GM23338 (cell line): ENCODE measurements around the gene ARHGEF17. TPM values are rescaled to one million over a fixed set of nuclear protein-coding genes. Genes with fewer than 3 reads are reported as not detected.

Experiments used
- ATAC-seq: fragments of 200-7000 bp; cut with Tn5 transposase; 3 replicates; pipeline ENCODE4 v1.9.1; 2020
- DNase-seq: peaks from one replicate; pipeline ENCODE4 v3.0.0-alpha.2; 2015; ENCODE audit warnings: low spot score
- H2AFZ ChIP-seq: fragments of 200-600 bp; sonication (generic); 2 replicates; pipeline ENCODE4 v1.8.0; 2016; ENCODE audit warnings: antibody characterized with exemption, mild to moderate bottlenecking, moderate library complexity
- H3F3A ChIP-seq: fragments of 200-600 bp; sonication (generic); replicated peaks from 2 replicates; pipeline ENCODE4 v1.8.0; 2017; ENCODE audit warnings: antibody characterized with exemption, mixed run types, low read depth
- H3K27ac ChIP-seq: fragments of 200-600 bp; sonication (generic); 2 replicates; pipeline ENCODE4 v1.6.1; 2016; ENCODE audit warnings: low read depth
- H3K27me3 ChIP-seq: fragments of 200-600 bp; sonication (generic); 2 replicates; pipeline ENCODE4 v1.8.0; 2016; ENCODE audit warnings: mild to moderate bottlenecking, mixed run types, moderate library complexity; ENCODE audit not compliant: insufficient read depth
- H3K36me3 ChIP-seq: fragments of 200-600 bp; sonication (generic); 2 replicates; pipeline ENCODE4 v1.8.0; 2016; ENCODE audit warnings: mild to moderate bottlenecking; ENCODE audit not compliant: insufficient read depth
- H3K4me1 ChIP-seq: fragments of 200-600 bp; sonication (generic); 2 replicates; pipeline ENCODE4 v1.8.0; 2016; ENCODE audit warnings: mild to moderate bottlenecking, moderate library complexity; ENCODE audit not compliant: insufficient read depth
- H3K4me2 ChIP-seq: fragments of 200-600 bp; sonication (generic); 2 replicates; pipeline ENCODE4 v1.7.1; 2017; ENCODE audit warnings: mixed run types
- H3K4me3 ChIP-seq: fragments of 200-600 bp; sonication (generic); 2 replicates; pipeline ENCODE4 v1.6.1; 2016; ENCODE audit warnings: mixed run types
- H3K79me2 ChIP-seq: fragments of 200-600 bp; sonication (generic); replicated peaks from 2 replicates; pipeline ENCODE4 v1.8.0; 2017; ENCODE audit warnings: mild to moderate bottlenecking; ENCODE audit not compliant: insufficient read depth
- H3K9me2 ChIP-seq: fragments of 200-600 bp; sonication (generic); 2 replicates; pipeline ENCODE4 v1.8.0; 2017; ENCODE audit not compliant: insufficient read depth
- H4K20me1 ChIP-seq: fragments of 200-600 bp; sonication (generic); replicated peaks from 2 replicates; pipeline ENCODE4 v1.8.0; 2017; ENCODE audit warnings: mild to moderate bottlenecking; ENCODE audit not compliant: insufficient read depth
- H3K27ac Mint-ChIP-seq: 2 replicates; pipeline ENCODE4 v1.8.0; 2020; ENCODE audit warnings: inconsistent platforms, mild to moderate bottlenecking, moderate library complexity, mixed read lengths
- H3K27me3 Mint-ChIP-seq: 3 replicates; pipeline ENCODE4 v1.8.0; 2022; ENCODE audit warnings: low read depth, mild to moderate bottlenecking, moderate library complexity, mixed read lengths, inconsistent platforms; ENCODE audit not compliant: insufficient read depth, poor library complexity
- H3K36me3 Mint-ChIP-seq: 3 replicates; pipeline ENCODE4 v1.8.0; 2021; ENCODE audit warnings: low read depth, mild to moderate bottlenecking, inconsistent platforms, moderate library complexity, mixed read lengths
- H3K4me1 Mint-ChIP-seq: 3 replicates; pipeline ENCODE4 v1.8.0; 2020; ENCODE audit warnings: mild to moderate bottlenecking, inconsistent platforms, mixed read lengths
- H3K4me3 Mint-ChIP-seq: 3 replicates; pipeline ENCODE4 v1.8.0; 2021; ENCODE audit warnings: moderate library complexity, mild to moderate bottlenecking, inconsistent platforms, mixed read lengths
- H3K9me3 Mint-ChIP-seq: 3 replicates; pipeline ENCODE4 v1.8.0; 2020; ENCODE audit warnings: moderate library complexity, mild to moderate bottlenecking, inconsistent platforms, mixed read lengths
- CREB1 ChIP-seq: fragments of 250-450 bp; sonication (Bioruptor Pico); IDR thresholded peaks from 2 replicates; pipeline ENCODE4 v1.5.0; 2020; ENCODE audit warnings: low read depth, mild to moderate bottlenecking, moderate library complexity
- CTCF ChIP-seq, 2 experiments: fragments of 200-600 bp in 1 of 2; sonication (generic) in 1 of 2; conservative IDR thresholded peaks; 2 replicates each; pipeline versions ENCODE4 v1.5.1 to v1.6.1; 2016 to 2017; ENCODE audit warnings: antibody characterized with exemption in 2 of 2, low read depth in 2 of 2, mild to moderate bottlenecking in 2 of 2, moderate library complexity in 1 of 2
- ETS1 ChIP-seq: IDR thresholded peaks from 2 replicates; pipeline ENCODE4 v1.6.1; 2016; ENCODE audit warnings: antibody characterized with exemption
- EZH2 ChIP-seq: fragments of 200-600 bp; sonication (generic); IDR thresholded peaks from one replicate; pipeline ENCODE4 v1.8.0; 2017; ENCODE audit warnings: antibody characterized with exemption, mild to moderate bottlenecking, low read depth; ENCODE audit not compliant: unreplicated experiment
- EZH2phosphoT487 ChIP-seq: fragments of 200-600 bp; sonication (generic); IDR thresholded peaks from one replicate; pipeline ENCODE4 v1.8.1; 2018; ENCODE audit warnings: antibody characterized with exemption; ENCODE audit not compliant: unreplicated experiment
- JUNB ChIP-seq: IDR thresholded peaks from one replicate; pipeline ENCODE4 v1.6.1; 2016; ENCODE audit warnings: antibody characterized with exemption; ENCODE audit not compliant: unreplicated experiment
- NANOG ChIP-seq: IDR thresholded peaks from 2 replicates; pipeline ENCODE4 v1.6.1; 2016; ENCODE audit warnings: antibody characterized with exemption, borderline replicate concordance
- POLR2AphosphoS5 ChIP-seq: IDR thresholded peaks from 2 replicates; pipeline ENCODE4 v1.6.1; 2016; ENCODE audit warnings: antibody characterized with exemption, low read depth
- STAT1 ChIP-seq: IDR thresholded peaks from one replicate; pipeline ENCODE4 v1.6.1; 2016; ENCODE audit warnings: antibody characterized with exemption; ENCODE audit not compliant: unreplicated experiment
- ZNF114 ChIP-seq: fragments of 250-450 bp; sonication (Bioruptor Pico); IDR thresholded peaks from 2 replicates; pipeline ENCODE4 v1.5.0; 2020; ENCODE audit warnings: mild to moderate bottlenecking, moderate library complexity
- ZNF331 ChIP-seq: fragments of 250-450 bp; sonication (Bioruptor Pico); IDR thresholded peaks from 2 replicates; pipeline ENCODE4 v1.5.0; 2020; ENCODE audit warnings: low read depth, mild to moderate bottlenecking, moderate library complexity
- ZNF462 ChIP-seq: fragments of 250-450 bp; sonication (Bioruptor Pico); IDR thresholded peaks from 2 replicates; pipeline ENCODE4 v1.5.0; 2020; ENCODE audit warnings: mild to moderate bottlenecking, moderate library complexity
- polyA plus RNA-seq: library from polyadenylated mRNA; unstranded; fragments of >200 nt; fragmentation: Nextera tagmentation; extraction: Ambion mirVana; gene quantifications from 2 replicates; pipeline ENCODE4 v1.2.1, GENCODE V29; 2016
- total RNA-seq: library from RNA; depleted of rRNA; stranded (reverse); fragments of >200 nt; shearing (Covaris generic); gene quantifications from 2 replicates; pipeline ENCODE4 v1.2.3, GENCODE V29; 2014
- TF ChIP-seq, protein P1 (sequence below): IDR thresholded peaks from one replicate; pipeline ENCODE4 v1.6.1; 2018; ENCODE audit warnings: antibody characterized with exemption; ENCODE audit not compliant: unreplicated experiment

ARHGEF17 gene
- total and polyA plus RNA-seq, 2 experiments from 2014 or later: 2.9 to 15.0 TPM

DNA sequence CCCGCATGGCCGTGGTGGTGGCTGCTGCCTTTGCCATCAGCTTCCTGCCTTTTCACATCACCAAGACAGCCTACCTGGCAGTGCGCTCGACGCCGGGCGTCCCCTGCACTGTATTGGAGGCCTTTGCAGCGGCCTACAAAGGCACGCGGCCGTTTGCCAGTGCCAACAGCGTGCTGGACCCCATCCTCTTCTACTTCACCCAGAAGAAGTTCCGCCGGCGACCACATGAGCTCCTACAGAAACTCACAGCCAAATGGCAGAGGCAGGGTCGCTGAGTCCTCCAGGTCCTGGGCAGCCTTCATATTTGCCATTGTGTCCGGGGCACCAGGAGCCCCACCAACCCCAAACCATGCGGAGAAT, 10.9 kb upstream of the ARHGEF17 start:
- no peak overlapping the region for H2AFZ ChIP-seq
- H3K36me3 ChIP-seq: no peaks in the 10 kb centered on the region
- no peaks in the 10 kb centered on the region; the same call in 2 of the 3 replicates for H3K9me3 Mint-ChIP-seq
- 0 out of 2 replicates have a peak, but pooled peaks cover 4% of the 10 kb centered on the region for H4K20me1 ChIP-seq
- DNase-seq: peak; percentile 27
- no peaks in the 10 kb centered on the region for H3K4me1 ChIP-seq
- H3K4me1 Mint-ChIP-seq: peaks cover 11% of the 10 kb centered on the region
- no peak overlapping the region for H3K27ac ChIP-seq
- no peaks in the 10 kb centered on the region for H3K9me2 ChIP-seq
- H3K27me3 Mint-ChIP-seq: peaks cover 29% of the 10 kb centered on the region
- no peak overlapping the region for H3K4me3 ChIP-seq
- H3K4me2 ChIP-seq: no peak overlapping the region
- H3K27ac Mint-ChIP-seq: no peak overlapping the region
- H3K4me3 Mint-ChIP-seq: no peak overlapping the region
- H3K79me2 ChIP-seq: no peaks in the 10 kb centered on the region
- H3K27me3 ChIP-seq: peaks cover 5% of the 10 kb centered on the region; the same call in 1 of the 2 replicates
- H3F3A ChIP-seq: no peaks in the 10 kb centered on the region
- no peak for ATAC-seq
- TF ChIP-seq POLR2AphosphoS5 (no peak), CTCF (conservative IDR thresholded peaks at IDR 0.05; ENCODE audit: low read depth in 2 of 2) (no peak), ZNF331 (no peak), ETS1 (no peak), STAT1 (no peak), EZH2 (no peak), NANOG (no peak), JUNB (no peak), CREB1 (CRISPR knock-in tag) (no peak), ZNF462 (CRISPR knock-in tag) (no peak), ZNF114 (CRISPR knock-in tag) (no peak), EZH2phosphoT487 (no peak)
- TF ChIP-seq, protein P1, sequence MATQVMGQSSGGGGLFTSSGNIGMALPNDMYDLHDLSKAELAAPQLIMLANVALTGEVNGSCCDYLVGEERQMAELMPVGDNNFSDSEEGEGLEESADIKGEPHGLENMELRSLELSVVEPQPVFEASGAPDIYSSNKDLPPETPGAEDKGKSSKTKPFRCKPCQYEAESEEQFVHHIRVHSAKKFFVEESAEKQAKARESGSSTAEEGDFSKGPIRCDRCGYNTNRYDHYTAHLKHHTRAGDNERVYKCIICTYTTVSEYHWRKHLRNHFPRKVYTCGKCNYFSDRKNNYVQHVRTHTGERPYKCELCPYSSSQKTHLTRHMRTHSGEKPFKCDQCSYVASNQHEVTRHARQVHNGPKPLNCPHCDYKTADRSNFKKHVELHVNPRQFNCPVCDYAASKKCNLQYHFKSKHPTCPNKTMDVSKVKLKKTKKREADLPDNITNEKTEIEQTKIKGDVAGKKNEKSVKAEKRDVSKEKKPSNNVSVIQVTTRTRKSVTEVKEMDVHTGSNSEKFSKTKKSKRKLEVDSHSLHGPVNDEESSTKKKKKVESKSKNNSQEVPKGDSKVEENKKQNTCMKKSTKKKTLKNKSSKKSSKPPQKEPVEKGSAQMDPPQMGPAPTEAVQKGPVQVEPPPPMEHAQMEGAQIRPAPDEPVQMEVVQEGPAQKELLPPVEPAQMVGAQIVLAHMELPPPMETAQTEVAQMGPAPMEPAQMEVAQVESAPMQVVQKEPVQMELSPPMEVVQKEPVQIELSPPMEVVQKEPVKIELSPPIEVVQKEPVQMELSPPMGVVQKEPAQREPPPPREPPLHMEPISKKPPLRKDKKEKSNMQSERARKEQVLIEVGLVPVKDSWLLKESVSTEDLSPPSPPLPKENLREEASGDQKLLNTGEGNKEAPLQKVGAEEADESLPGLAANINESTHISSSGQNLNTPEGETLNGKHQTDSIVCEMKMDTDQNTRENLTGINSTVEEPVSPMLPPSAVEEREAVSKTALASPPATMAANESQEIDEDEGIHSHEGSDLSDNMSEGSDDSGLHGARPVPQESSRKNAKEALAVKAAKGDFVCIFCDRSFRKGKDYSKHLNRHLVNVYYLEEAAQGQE: no peak
- no peaks in the 10 kb centered on the region for H3K36me3 Mint-ChIP-seq
